K562 (cell line): Measurements from ENCODE around the gene NDUFAB1. TPM values are rescaled to one million over a fixed set of nuclear protein-coding genes. Genes with fewer than 3 reads are reported as not detected.

Source experiments
- ADNP ChIP-seq: fragments of 200-800 bp; sonication (Bioruptor generic); IDR thresholded peaks from 2 replicates; pipeline ENCODE4 v1.6.1; 2016; ENCODE audit warnings: missing genetic modification characterization, missing compliant biosample characterization
- BDP1 ChIP-seq: IDR thresholded peaks from 3 replicates; pipeline ENCODE4 v1.6.1; 2011; ENCODE audit not compliant: insufficient read length, insufficient read depth
- MGA ChIP-seq: fragments of 450-650 bp; IDR thresholded peaks from 2 replicates; pipeline ENCODE4 v1.6.1; 2016; ENCODE audit warnings: mild to moderate bottlenecking, moderate library complexity
- PTBP1 ChIP-seq: fragments of 200-400 bp; formaldehyde crosslinking; IDR thresholded peaks from 2 replicates; pipeline ENCODE4 v1.6.1; 2017; ENCODE audit warnings: low read depth, low read length
- ZNF212 ChIP-seq: fragments of 450-650 bp; formaldehyde crosslinking; IDR thresholded peaks from 2 replicates; pipeline ENCODE4 v1.4.0; 2020; ENCODE audit warnings: mild to moderate bottlenecking
- ZNF407 ChIP-seq: fragments of 450-650 bp; IDR thresholded peaks from 2 replicates; pipeline ENCODE4 v1.6.1; 2016; ENCODE audit warnings: low read depth
- ZNF584 ChIP-seq: fragments of 200-800 bp; sonication (Bioruptor generic); IDR thresholded peaks from 2 replicates; pipeline ENCODE4 v1.6.1; 2016; ENCODE audit warnings: low read depth, mild to moderate bottlenecking, missing genetic modification characterization, missing compliant biosample characterization
- ZNF785 ChIP-seq: fragments of 250-450 bp; sonication (Bioruptor Pico); IDR thresholded peaks from 2 replicates; pipeline ENCODE4 v1.4.0; 2020; ENCODE audit warnings: mild to moderate bottlenecking
- polyA plus RNA-seq, 8 experiments: library from polyadenylated mRNA; depleted of rRNA in 4 of 8; stranded (reverse) in 5 of 8; unstranded in 3 of 8; fragments of >200 nt; fragmentation: Nextera tagmentation in 2 of 8; fragmentation: Illumina TruSeq in 1 of 8; extraction: Ambion mirVana in 2 of 8; extraction: Trizol in 1 of 8; gene quantifications; 2 replicates each; pipeline versions ENCODE4 v1.2.1 to v1.2.3, GENCODE V29; 2011 to 2014; ENCODE audit warnings: inconsistent platforms in 1 of 8, missing spikeins in 1 of 8
- total RNA-seq, 7 experiments: library from RNA; depleted of rRNA in 6 of 7; stranded (reverse); fragments of >200 nt in 6 of 7; fragmentation: Illumina TruSeq in 2 of 7; extraction: Trizol in 2 of 7; gene quantifications; 2 replicates each; pipeline versions ENCODE4 v1.2.1 to v1.2.3, GENCODE V29; 2011 to 2021; ENCODE audit warnings: low replicate concordance in 1 of 7

NDUFAB1 gene
- total and polyA plus RNA-seq, 9 of the 15 experiments (the other 6 are each of a cell fraction or from before 2014, with no cell fraction given): 123 to 481 (median 238) TPM

GRCh38 chr16:23597003-23597756 lies 1.1 kb upstream of the NDUFAB1 start (continued):
- TF ChIP-seq ZNF407 (no peak), MGA (no peak), ZNF212 (CRISPR knock-in tag) (peak; percentile 97), ZNF584 (CRISPR knock-in tag) (peak; percentile 100), ADNP (no peak; the same call in 1 of the 2 replicates), PTBP1 (no peak), BDP1 (no peak), ZNF785 (CRISPR knock-in tag) (peak; percentile 88)
